HepG2 (cell line): Measurements from ENCODE around the gene BLCAP. TPM values are rescaled to one million over a fixed set of nuclear protein-coding genes. Genes with fewer than 3 reads are reported as not detected.
A peak's percentile ranks its signal among the peaks of the same experiment; 100 is the strongest.

Experiments used
- BCL6 ChIP-seq: IDR thresholded peaks from 2 replicates; pipeline ENCODE4 v1.6.1; 2016; ENCODE audit warnings: missing genetic modification reagents, missing compliant biosample characterization
- CCAR2 ChIP-seq: fragments of 200-400 bp; formaldehyde crosslinking; optimal IDR thresholded peaks from 2 replicates; pipeline ENCODE3; 2018; ENCODE audit warnings: low read depth, mild to moderate bottlenecking, low read length, moderate library complexity
- DPF2 ChIP-seq: sonication (generic); formaldehyde crosslinking; IDR thresholded peaks from 2 replicates; pipeline ENCODE4 v1.4.0; 2020; ENCODE audit warnings: mild to moderate bottlenecking, low read depth, missing genetic modification reagents, borderline replicate concordance
- GATAD2A ChIP-seq: IDR thresholded peaks from 2 replicates; pipeline ENCODE4 v1.6.1; 2016
- GZF1 ChIP-seq: sonication (generic); formaldehyde crosslinking; IDR thresholded peaks from 2 replicates; pipeline ENCODE4 v1.5.1; 2020; ENCODE audit warnings: mild to moderate bottlenecking, missing genetic modification reagents
- HDAC1 ChIP-seq: sonication (generic); formaldehyde crosslinking; IDR thresholded peaks from 2 replicates; pipeline ENCODE4 v1.5.1; 2020; ENCODE audit warnings: mild to moderate bottlenecking, missing genetic modification reagents
- HNF4G ChIP-seq, 2 experiments: sonication (generic) in 1 of 2; formaldehyde crosslinking in 1 of 2; IDR thresholded peaks; 2 replicates each; pipeline versions ENCODE4 v1.4.0 to v1.6.1; 2011 to 2020; ENCODE audit warnings: borderline replicate concordance in 2 of 2, low read depth in 2 of 2, mild to moderate bottlenecking in 2 of 2, low read length in 1 of 2, missing genetic modification reagents in 1 of 2, moderate library complexity in 1 of 2
- IKZF4 ChIP-seq: sonication (generic); formaldehyde crosslinking; IDR thresholded peaks from 2 replicates; pipeline ENCODE4 v1.5.1; 2020; ENCODE audit warnings: borderline replicate concordance, mild to moderate bottlenecking, low read depth, missing genetic modification reagents; ENCODE audit errors: not compliant biosample characterization
- PCBP2 ChIP-seq: fragments of 200-400 bp; formaldehyde crosslinking; optimal IDR thresholded peaks from 2 replicates; pipeline ENCODE3; 2018; ENCODE audit warnings: low read length, low read depth; ENCODE audit not compliant: poor library complexity, severe bottlenecking
- PHF21A ChIP-seq: sonication (generic); formaldehyde crosslinking; IDR thresholded peaks from 2 replicates; pipeline ENCODE4 v1.5.0; 2020; ENCODE audit warnings: mild to moderate bottlenecking, missing genetic modification reagents
- SALL1 ChIP-seq: sonication (generic); formaldehyde crosslinking; IDR thresholded peaks from 2 replicates; pipeline ENCODE4 v1.8.0; 2022; ENCODE audit warnings: mild to moderate bottlenecking, missing genetic modification reagents
- TCF7L2 ChIP-seq: IDR thresholded peaks from 2 replicates; pipeline ENCODE4 v1.6.1; 2011; ENCODE audit warnings: mild to moderate bottlenecking, low read depth, low read length, moderate library complexity
- THAP11 ChIP-seq: IDR thresholded peaks from 2 replicates; pipeline ENCODE4 v1.6.1; 2016; ENCODE audit warnings: missing biosample characterization, missing genetic modification reagents
- TOE1 ChIP-seq: sonication (generic); formaldehyde crosslinking; IDR thresholded peaks from 2 replicates; pipeline ENCODE4 v1.4.0; 2020; ENCODE audit warnings: mild to moderate bottlenecking, missing genetic modification reagents
- ZBTB21 ChIP-seq: sonication (generic); formaldehyde crosslinking; IDR thresholded peaks from 2 replicates; pipeline ENCODE4 v1.4.0; 2020; ENCODE audit warnings: missing genetic modification reagents
- ZNF644 ChIP-seq: IDR thresholded peaks from 2 replicates; pipeline ENCODE4 v1.6.1; 2016; ENCODE audit warnings: low read depth
- polyA plus RNA-seq, 8 experiments: library from polyadenylated mRNA; depleted of rRNA in 3 of 8; stranded (reverse) in 7 of 8; unstranded in 1 of 8; fragments of >200 nt; fragmentation: Illumina TruSeq in 4 of 8; extraction: Trizol in 4 of 8; gene quantifications; 2 replicates each; pipeline versions ENCODE4 v1.2.1 to v1.2.3, GENCODE V29; 2011 to 2016; ENCODE audit warnings: low read depth in 4 of 8, missing spikeins in 1 of 8, mixed read lengths in 1 of 8; ENCODE audit not compliant: insufficient read depth in 1 of 8
- total RNA-seq, 5 experiments: library from RNA; depleted of rRNA; stranded (reverse); fragments of >200 nt; fragmentation: Illumina TruSeq; extraction: Trizol; gene quantifications; 2 replicates each; pipeline ENCODE4 v1.2.3, GENCODE V29; 2016; ENCODE audit warnings: low read depth in 1 of 5
- TF ChIP-seq, protein P1 (sequence below): fragments of 450-650 bp; IDR thresholded peaks from 2 replicates; pipeline ENCODE4 v1.6.1; 2016
- TF ChIP-seq, protein P2 (sequence below): sonication (generic); formaldehyde crosslinking; IDR thresholded peaks from 2 replicates; pipeline ENCODE4 v1.4.0; 2020; ENCODE audit warnings: missing genetic modification reagents, mild to moderate bottlenecking, borderline replicate concordance
- TF ChIP-seq, protein P3 (sequence below): sonication (generic); formaldehyde crosslinking; IDR thresholded peaks from 2 replicates; pipeline ENCODE4 v1.5.0; 2020; ENCODE audit warnings: missing genetic modification reagents
- TF ChIP-seq, protein P4 (sequence below), 2 experiments: fragments of 450-650 bp in 1 of 2; sonication (generic) in 1 of 2; formaldehyde crosslinking; IDR thresholded peaks; 2 replicates each; pipeline versions ENCODE4 v1.5.0 to v1.8.0; 2020 to 2022; ENCODE audit warnings: mild to moderate bottlenecking in 1 of 2, missing genetic modification reagents in 1 of 2
- TF ChIP-seq, protein P5 (sequence below): IDR thresholded peaks from 2 replicates; pipeline ENCODE4 v1.6.1; 2016; ENCODE audit warnings: low read depth

BLCAP gene
- total and polyA plus RNA-seq, 2 of the 13 experiments (the other 11 are each of a cell fraction or from before 2014, with no cell fraction given): 52.4 to 86.8 TPM

DNA sequence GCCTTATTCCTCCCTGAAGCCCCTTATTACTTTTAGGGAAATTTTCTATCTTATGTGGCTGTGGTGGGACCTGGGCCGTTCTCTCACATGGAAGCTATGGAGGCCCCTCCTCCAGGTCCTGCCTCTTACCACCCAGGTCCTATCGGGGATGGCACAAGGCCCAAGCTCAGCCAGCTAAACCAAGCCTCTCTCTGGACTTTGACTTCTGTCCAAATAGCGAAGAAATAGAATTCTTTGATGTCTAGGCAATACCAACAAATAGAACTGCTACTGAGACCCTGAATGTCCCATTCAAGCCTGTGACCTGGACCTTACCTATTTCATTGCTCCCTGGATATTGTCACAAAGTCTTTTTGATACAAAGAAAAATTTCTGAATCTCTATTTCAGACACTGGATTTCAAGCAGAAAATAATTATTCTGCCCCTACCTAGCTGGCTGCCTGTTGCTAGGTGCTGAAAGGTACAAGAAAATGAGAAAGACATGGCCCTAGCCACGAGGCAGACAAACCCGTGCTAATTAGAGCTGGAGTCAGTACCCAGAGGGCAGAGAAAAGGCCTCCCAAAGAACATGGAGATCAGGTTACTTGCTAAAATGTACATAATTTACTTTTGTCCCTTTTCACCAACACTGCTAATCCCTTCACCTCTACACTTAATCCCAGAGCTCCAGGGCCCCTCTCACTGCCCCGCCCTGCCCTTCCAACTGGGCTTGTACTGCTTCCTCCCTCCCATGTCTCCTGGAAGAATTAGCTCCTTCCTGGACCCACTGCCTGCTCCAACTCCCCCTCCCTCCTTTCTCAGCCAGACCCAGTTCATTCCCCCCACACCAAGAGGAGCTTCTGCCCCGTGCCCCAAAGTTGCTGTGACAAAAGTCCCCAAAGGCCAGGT lies 22.2 kb downstream of the BLCAP start (continued):
- peak; percentile 99 for TF ChIP-seq BCL6 (CRISPR knock-in tag)
- TF ChIP-seq IKZF4 (CRISPR knock-in tag): no peak
- TF ChIP-seq, protein P1, sequence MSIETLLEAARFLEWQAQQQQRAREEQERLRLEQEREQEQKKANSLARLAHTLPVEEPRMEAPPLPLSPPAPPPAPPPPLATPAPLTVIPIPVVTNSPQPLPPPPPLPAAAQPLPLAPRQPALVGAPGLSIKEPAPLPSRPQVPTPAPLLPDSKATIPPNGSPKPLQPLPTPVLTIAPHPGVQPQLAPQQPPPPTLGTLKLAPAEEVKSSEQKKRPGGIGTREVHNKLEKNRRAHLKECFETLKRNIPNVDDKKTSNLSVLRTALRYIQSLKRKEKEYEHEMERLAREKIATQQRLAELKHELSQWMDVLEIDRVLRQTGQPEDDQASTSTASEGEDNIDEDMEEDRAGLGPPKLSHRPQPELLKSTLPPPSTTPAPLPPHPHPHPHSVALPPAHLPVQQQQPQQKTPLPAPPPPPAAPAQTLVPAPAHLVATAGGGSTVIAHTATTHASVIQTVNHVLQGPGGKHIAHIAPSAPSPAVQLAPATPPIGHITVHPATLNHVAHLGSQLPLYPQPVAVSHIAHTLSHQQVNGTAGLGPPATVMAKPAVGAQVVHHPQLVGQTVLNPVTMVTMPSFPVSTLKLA: no peak
- TF ChIP-seq ZNF644 (CRISPR knock-in tag): peak; percentile 74
- TF ChIP-seq THAP11: 0 out of 2 replicates have a peak, but pooled peaks have one; percentile 29
- TF ChIP-seq, protein P2, sequence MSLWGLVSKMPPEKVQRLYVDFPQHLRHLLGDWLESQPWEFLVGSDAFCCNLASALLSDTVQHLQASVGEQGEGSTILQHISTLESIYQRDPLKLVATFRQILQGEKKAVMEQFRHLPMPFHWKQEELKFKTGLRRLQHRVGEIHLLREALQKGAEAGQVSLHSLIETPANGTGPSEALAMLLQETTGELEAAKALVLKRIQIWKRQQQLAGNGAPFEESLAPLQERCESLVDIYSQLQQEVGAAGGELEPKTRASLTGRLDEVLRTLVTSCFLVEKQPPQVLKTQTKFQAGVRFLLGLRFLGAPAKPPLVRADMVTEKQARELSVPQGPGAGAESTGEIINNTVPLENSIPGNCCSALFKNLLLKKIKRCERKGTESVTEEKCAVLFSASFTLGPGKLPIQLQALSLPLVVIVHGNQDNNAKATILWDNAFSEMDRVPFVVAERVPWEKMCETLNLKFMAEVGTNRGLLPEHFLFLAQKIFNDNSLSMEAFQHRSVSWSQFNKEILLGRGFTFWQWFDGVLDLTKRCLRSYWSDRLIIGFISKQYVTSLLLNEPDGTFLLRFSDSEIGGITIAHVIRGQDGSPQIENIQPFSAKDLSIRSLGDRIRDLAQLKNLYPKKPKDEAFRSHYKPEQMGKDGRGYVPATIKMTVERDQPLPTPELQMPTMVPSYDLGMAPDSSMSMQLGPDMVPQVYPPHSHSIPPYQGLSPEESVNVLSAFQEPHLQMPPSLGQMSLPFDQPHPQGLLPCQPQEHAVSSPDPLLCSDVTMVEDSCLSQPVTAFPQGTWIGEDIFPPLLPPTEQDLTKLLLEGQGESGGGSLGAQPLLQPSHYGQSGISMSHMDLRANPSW (CRISPR knock-in tag): no peak
- TF ChIP-seq DPF2 (CRISPR knock-in tag): 0 out of 2 replicates have a peak, but pooled peaks have one; percentile 6
- TF ChIP-seq PHF21A (CRISPR knock-in tag): peak; percentile 90
- TF ChIP-seq ZBTB21: no peak
- TF ChIP-seq GZF1 (CRISPR knock-in tag): no peak
- TF ChIP-seq CCAR2: peak; percentile 11
- 0 out of 2 replicates have a peak, but pooled peaks have one; percentile 31 for TF ChIP-seq TCF7L2
- no peak for TF ChIP-seq TOE1
- peak; percentile 40 for TF ChIP-seq SALL1 (CRISPR knock-in tag)
- TF ChIP-seq PCBP2: no peak
- TF ChIP-seq HDAC1 (CRISPR knock-in tag): peak; percentile 23; the same call in 1 of the 2 replicates
- TF ChIP-seq, protein P3, sequence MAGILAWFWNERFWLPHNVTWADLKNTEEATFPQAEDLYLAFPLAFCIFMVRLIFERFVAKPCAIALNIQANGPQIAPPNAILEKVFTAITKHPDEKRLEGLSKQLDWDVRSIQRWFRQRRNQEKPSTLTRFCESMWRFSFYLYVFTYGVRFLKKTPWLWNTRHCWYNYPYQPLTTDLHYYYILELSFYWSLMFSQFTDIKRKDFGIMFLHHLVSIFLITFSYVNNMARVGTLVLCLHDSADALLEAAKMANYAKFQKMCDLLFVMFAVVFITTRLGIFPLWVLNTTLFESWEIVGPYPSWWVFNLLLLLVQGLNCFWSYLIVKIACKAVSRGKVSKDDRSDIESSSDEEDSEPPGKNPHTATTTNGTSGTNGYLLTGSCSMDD (CRISPR knock-in tag): no peak
- TF ChIP-seq, protein P4, sequence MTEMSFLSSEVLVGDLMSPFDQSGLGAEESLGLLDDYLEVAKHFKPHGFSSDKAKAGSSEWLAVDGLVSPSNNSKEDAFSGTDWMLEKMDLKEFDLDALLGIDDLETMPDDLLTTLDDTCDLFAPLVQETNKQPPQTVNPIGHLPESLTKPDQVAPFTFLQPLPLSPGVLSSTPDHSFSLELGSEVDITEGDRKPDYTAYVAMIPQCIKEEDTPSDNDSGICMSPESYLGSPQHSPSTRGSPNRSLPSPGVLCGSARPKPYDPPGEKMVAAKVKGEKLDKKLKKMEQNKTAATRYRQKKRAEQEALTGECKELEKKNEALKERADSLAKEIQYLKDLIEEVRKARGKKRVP (CRISPR knock-in tag; IDR thresholded peaks at IDR 0.05): 0 out of 4 replicates have a peak, but pooled peaks of 1 of the 2 experiments have one; percentile 26
- peak; percentile 91 for TF ChIP-seq HNF4G (IDR thresholded peaks at IDR 0.05; ENCODE audit: borderline replicate concordance, low read depth, low read length)
- no peak; the same call in 1 of the 2 replicates for TF ChIP-seq HNF4G (CRISPR knock-in tag; IDR thresholded peaks at IDR 0.05; ENCODE audit: borderline replicate concordance, low read depth)
- TF ChIP-seq, protein P5, sequence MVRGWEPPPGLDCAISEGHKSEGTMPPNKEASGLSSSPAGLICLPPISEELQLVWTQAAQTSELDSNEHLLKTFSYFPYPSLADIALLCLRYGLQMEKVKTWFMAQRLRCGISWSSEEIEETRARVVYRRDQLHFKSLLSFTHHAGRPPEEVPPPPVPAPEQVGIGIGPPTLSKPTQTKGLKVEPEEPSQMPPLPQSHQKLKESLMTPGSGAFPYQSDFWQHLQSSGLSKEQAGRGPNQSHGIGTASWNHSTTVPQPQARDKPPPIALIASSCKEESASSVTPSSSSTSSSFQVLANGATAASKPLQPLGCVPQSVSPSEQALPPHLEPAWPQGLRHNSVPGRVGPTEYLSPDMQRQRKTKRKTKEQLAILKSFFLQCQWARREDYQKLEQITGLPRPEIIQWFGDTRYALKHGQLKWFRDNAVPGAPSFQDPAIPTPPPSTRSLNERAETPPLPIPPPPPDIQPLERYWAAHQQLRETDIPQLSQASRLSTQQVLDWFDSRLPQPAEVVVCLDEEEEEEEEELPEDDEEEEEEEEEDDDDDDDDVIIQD (CRISPR knock-in tag): peak; percentile 30; the same call in 1 of the 2 replicates
- peak; percentile 71 for TF ChIP-seq GATAD2A
